ENCODE results near the gene EPOP. TPM values are rescaled to one million over a fixed set of nuclear protein-coding genes. Genes with fewer than 3 reads are reported as not detected.

Gene EPOP
- total and polyA plus RNA-seq, 2 of the 8 experiments (the other 6 are each of a cell fraction or from before 2014, with no cell fraction given) = 1.5 to 3.3 TPM

- no peak for FAIRE-seq
- Histone ChIP-seq H3K79me1 (ENCODE audit: low read depth, low read length) (no peaks in the 10 kb centered on the region), H4K5ac (ENCODE audit: insufficient read length, low read depth, low read length) (no peak overlapping the region), H4K20me1 (replicated peaks in 1 of 2; ENCODE audit: control insufficient read depth in 1 of 2, insufficient read depth in 2 of 2, low read length in 2 of 2) (peaks cover 5 to 11% of the 10 kb centered on the region in 2 experiments), H3K4me2 (ENCODE audit: insufficient read depth in 1 of 2, low read depth in 2 of 2, low read length in 2 of 2) (peak overlapping the region; percentile 79 to 81), H3K36me3 (ENCODE audit: control insufficient read depth in 2 of 4, insufficient read depth in 4 of 4, low read length in 3 of 4) (no peaks in the 10 kb centered on the region), H3K9me3 (ENCODE audit: insufficient read depth in 2 of 2, low read depth in 1 of 2, low read length in 1 of 2) (no peaks in the 10 kb centered on the region), H3K9ac (replicated peaks in 1 of 4; ENCODE audit: extremely low read depth in 1 of 4, low read depth in 3 of 4, low read length in 3 of 4) (no peak overlapping the region), H3K27me3 (replicated peaks in 1 of 4; ENCODE audit: control insufficient read depth in 3 of 4, extremely low read depth in 1 of 4, insufficient read depth in 3 of 4, low read length in 3 of 4) (peaks cover 15 to 62% (median 48%) of the 10 kb centered on the region in 4 experiments), H4K91ac (replicated peaks; ENCODE audit: insufficient read length, low read length) (no peak overlapping the region), H2AFZ (ENCODE audit: low read length) (no peak overlapping the region), H3K14ac (ENCODE audit: insufficient read length) (no peak overlapping the region), H2BK20ac (ENCODE audit: low read length) (no peak overlapping the region), H4K8ac (ENCODE audit: extremely low read depth, insufficient read depth, low read length) (no peak overlapping the region; the same call in 1 of the 2 replicates), H2BK15ac (ENCODE audit: low read length) (peak overlapping the region; percentile 88), H3K18ac (ENCODE audit: extremely low read depth, low read length) (peak overlapping the region; percentile 71; the same call in 1 of the 2 replicates), H3K4me3 (ENCODE audit: extremely low read depth in 1 of 4, insufficient read depth in 2 of 4, low read depth in 3 of 4, low read length in 4 of 4) (peak overlapping the region; percentile 46 to 76 (median 60); a peak in 7 of 8 replicates), H3K79me2 (ENCODE audit: control insufficient read depth in 1 of 2, insufficient read depth in 2 of 2, low read length in 2 of 2) (no peaks in the 10 kb centered on the region), H3K4ac (replicated peaks; ENCODE audit: insufficient read length, low read depth, low read length) (no peak overlapping the region), H2BK5ac (ENCODE audit: low read depth, low read length) (0 out of 2 replicates have a peak overlapping the region, but pooled peaks have one; percentile 60), H3K23me2 (ENCODE audit: low read depth, low read length) (peaks cover 28% of the 10 kb centered on the region), H3K56ac (replicated peaks; ENCODE audit: insufficient read length, low read depth, low read length) (no peak overlapping the region), H2AK5ac (ENCODE audit: low read depth, low read length) (no peak overlapping the region; the same call in 1 of the 2 replicates), H3K23ac (ENCODE audit: insufficient read length) (no peak overlapping the region), H3K4me1 (replicated peaks in 1 of 4; ENCODE audit: control insufficient read depth in 3 of 4, insufficient read depth in 4 of 4, low read length in 3 of 4) (peaks cover 7 to 40% (median 29%) of the 10 kb centered on the region in 4 experiments), H3K27ac (ENCODE audit: low read depth, low read length) (no peak overlapping the region), H2BK120ac (replicated peaks; ENCODE audit: low read depth, low read length) (no peak overlapping the region), H2BK12ac (ENCODE audit: low read depth, low read length) (peak overlapping the region; percentile 90; the same call in 1 of the 2 replicates)
- DNase-seq (ENCODE audit: low read depth in 1 of 2, low spot score in 2 of 2) = peak in 1 of 2 experiments; percentile 54
- 9% methylated on average over 20 of the region's 20 CpGs; no CpG with 5 or more reads in 1 of the 2 experiments for WGBS, 2 experiments (ENCODE audit: extremely low coverage in 1 of 2, insufficient coverage in 1 of 2, insufficient read length in 1 of 2, insufficient replicate concordance in 2 of 2, low coverage in 1 of 2, low lambda C conversion rate in 2 of 2, missing lambda C conversion rate in 1 of 2)
- CTCF ChIA-PET (ENCODE audit: partially characterized antibody) = interaction anchor here (0.6 to 3.4 kb wide), 13 partner anchors 9 to 269 kb away, joined by 3 to 30 read pairs (median 4); partner anchors contain the start of gene EPOP
- POLR2A ChIA-PET (ENCODE audit: partially characterized antibody) = interaction anchor here (0.5 to 4.5 kb wide), 13 partner anchors 9 to 96 kb away, joined by 3 to 38 read pairs (median 3); partner anchors contain the start of genes EPOP and PSMB3
- TF ChIP-seq PHF8 (conservative IDR thresholded peaks at IDR 0.05; ENCODE audit: low read depth, low read length) (no peak), E2F6 (IDR thresholded peaks at IDR 0.05) (0 out of 2 replicates have a peak, but pooled peaks have one; percentile 8), ZNF274 (IDR thresholded peaks at IDR 0.05; ENCODE audit: borderline replicate concordance, extremely low read depth, low read length) (no peak), BRCA1 (IDR thresholded peaks at IDR 0.05; ENCODE audit: low read depth, low read length) (no peak), RXRA (IDR thresholded peaks at IDR 0.05; ENCODE audit: insufficient read depth, low read depth, low read length) (no peak), CTBP2 (IDR thresholded peaks at IDR 0.05; ENCODE audit: borderline replicate concordance, insufficient read depth, insufficient read length, low read length) (peak; percentile 68), USF2 (IDR thresholded peaks at IDR 0.05; ENCODE audit: low read length) (no peak), ASH2L (IDR thresholded peaks at IDR 0.05; ENCODE audit: low read length) (no peak)
Measured at GRCh38 chr17:38706505-38707216, 31.9 kb upstream of the EPOP start.
